ENCODE results near the gene TMEM221. TPM values are rescaled to one million over a fixed set of nuclear protein-coding genes. Genes with fewer than 3 reads are reported as not detected.

Gene TMEM221
- total and polyA plus RNA-seq, 10 donors = 0.03 to 0.20 TPM; not detected in 8

DNA sequence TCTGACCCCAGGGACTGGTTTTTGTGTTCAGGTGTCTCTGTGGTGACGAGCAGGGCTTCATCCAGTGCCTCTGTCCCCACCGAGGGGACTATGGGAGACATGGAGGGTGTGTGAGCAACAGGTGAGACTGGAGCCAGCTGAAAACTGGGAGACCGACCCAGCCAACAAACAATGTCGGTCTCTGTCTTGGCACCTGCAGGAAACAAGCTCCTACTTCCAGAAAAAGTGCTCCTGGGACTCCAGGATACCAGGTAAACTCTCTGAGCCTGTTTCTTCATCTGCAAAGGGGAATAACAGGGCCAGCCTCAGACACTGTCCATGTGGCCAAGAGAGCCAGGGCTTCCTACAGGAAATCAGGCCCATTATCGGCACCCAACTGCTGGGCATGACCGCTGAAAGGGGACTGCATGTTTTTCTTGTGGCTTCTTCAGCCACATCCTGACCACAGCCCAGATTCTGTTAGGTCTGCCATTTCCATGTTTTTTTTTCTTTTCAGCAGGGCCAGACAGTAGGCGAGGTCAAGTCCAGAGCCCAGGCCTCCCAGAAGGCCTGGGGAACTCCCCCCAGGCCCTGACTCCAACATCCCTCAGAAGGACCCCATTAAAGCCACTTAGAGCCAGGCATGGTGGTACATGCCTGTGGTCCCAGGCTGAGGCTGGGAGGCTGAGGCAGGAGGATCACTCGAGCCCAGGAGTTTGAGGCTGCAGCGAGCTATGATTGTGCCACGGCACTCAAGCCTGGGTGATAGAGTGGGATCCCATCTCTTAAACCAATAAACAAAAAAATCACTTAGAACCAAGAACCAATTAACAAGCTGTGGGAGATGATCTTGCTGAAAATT, 42.2 kb downstream of the TMEM221 start:
- TF ChIP-seq POLR2AphosphoS5 (IDR thresholded peaks at IDR 0.05) (peak in 1 of 3 donors; percentile 35), POLR2A (IDR thresholded peaks at IDR 0.05) (no peak)
- TF ChIP-seq, protein P1, sequence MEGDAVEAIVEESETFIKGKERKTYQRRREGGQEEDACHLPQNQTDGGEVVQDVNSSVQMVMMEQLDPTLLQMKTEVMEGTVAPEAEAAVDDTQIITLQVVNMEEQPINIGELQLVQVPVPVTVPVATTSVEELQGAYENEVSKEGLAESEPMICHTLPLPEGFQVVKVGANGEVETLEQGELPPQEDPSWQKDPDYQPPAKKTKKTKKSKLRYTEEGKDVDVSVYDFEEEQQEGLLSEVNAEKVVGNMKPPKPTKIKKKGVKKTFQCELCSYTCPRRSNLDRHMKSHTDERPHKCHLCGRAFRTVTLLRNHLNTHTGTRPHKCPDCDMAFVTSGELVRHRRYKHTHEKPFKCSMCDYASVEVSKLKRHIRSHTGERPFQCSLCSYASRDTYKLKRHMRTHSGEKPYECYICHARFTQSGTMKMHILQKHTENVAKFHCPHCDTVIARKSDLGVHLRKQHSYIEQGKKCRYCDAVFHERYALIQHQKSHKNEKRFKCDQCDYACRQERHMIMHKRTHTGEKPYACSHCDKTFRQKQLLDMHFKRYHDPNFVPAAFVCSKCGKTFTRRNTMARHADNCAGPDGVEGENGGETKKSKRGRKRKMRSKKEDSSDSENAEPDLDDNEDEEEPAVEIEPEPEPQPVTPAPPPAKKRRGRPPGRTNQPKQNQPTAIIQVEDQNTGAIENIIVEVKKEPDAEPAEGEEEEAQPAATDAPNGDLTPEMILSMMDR (IDR thresholded peaks at IDR 0.05 in 8 of 11, conservative IDR thresholded peaks at IDR 0.05 in 3 of 11) = no peak
- no peak for DNase-seq
- peak overlapping the region; percentile 91 to 97 (median 94) for H3K27ac ChIP-seq
- H3K4me1 ChIP-seq = peaks cover 25 to 84% (median 61%) of the 10 kb centered on the region in 6 donors
- intact Hi-C loops (cut with DNase I; ENCODE audit: low total_unique reads) = no loop called here
- H3K4me3 ChIP-seq = peak overlapping the region; percentile 60 to 80 (median 70)
- no peaks in the 10 kb centered on the region for H3K27me3 ChIP-seq (replicated peaks in 1 of 7)
- WGBS, 5 donors = 17 to 21% (median 19%) methylated on average over 9 to 10 of the region's 10 CpGs
- H3K9me3 ChIP-seq = no peaks in the 10 kb centered on the region
- peaks cover 0 to 36% (median 12%) of the 10 kb centered on the region in 6 donors for H3K36me3 ChIP-seq

DNA sequence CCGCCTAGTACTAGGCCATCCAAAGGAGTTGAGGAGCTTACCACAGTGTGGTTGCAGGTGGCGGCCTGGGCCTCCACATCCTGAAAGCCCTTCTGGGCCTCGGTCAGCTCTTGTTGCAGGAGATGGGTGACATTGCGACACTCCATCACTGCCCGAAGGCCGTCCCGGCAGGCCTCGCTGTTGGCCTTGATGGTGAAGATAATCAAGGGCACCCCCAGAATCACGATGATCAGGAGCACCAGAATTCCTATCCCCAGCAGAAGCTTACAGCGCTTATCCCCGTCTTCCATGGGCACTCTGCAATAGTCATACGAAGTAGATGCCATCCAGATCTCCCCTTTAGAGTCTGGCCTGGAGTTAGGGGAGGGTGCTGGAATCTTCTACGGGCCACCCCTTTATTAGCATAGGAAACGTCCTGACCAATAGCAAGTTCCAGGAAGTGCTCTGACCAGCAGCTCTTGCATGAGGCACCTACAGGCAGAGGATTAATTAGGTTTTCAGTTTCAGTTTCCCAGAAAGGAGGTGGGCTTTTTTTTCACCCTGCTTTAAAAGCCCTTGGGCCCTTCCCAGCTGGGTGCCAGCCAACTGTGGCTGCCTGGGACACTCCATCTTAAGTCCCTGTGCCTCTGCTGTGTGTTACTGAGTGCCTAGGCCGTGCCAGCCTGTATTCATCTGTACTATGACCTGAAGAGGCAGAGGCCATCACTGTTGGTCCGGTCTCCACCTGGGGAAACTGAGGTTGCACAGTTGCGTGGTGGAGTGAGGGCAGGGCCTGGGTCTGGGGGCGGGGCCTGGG, 43.0 kb downstream of the TMEM221 start, which contains the start of gene BST2:
Gene BST2 (minus strand): TSS at position 381 of the 796 bp plus-strand sequence. CDS start 55 bp downstream, at position 326.
- Histone ChIP-seq H3K9me3 (no peaks in the 10 kb centered on the region), H3K27ac (peak within 1 kb of the TSS; percentile 91 to 97 (median 94)), H3K36me3 (peaks cover 0 to 40% (median 16%) of the 10 kb centered on the region in 6 donors), H3K27me3 (replicated peaks in 1 of 7) (no peaks in the 10 kb centered on the region), H3K4me3 (peak within 1 kb of the TSS; percentile 60 to 80 (median 70)), H3K4me1 (peaks cover 25 to 81% (median 61%) of the 10 kb centered on the region in 6 donors)
- TF ChIP-seq, protein P1 (IDR thresholded peaks at IDR 0.05 in 8 of 11, conservative IDR thresholded peaks at IDR 0.05 in 3 of 11) = peak in 3 of 11 experiments; percentile 19 to 29 (median 24)
- TF ChIP-seq POLR2A (IDR thresholded peaks at IDR 0.05) = peak in 1 of 3 donors; percentile 42
- TF ChIP-seq POLR2AphosphoS5 (IDR thresholded peaks at IDR 0.05) = peak; percentile 54 to 76 (median 63)
- WGBS, 5 donors = 1 to 8% (median 4%) methylated on average over 14 to 18 of the region's 18 CpGs
- intact Hi-C loops (cut with DNase I; ENCODE audit: low total_unique reads) = no loop called here
- DNase-seq = peak; percentile 86

DNA sequence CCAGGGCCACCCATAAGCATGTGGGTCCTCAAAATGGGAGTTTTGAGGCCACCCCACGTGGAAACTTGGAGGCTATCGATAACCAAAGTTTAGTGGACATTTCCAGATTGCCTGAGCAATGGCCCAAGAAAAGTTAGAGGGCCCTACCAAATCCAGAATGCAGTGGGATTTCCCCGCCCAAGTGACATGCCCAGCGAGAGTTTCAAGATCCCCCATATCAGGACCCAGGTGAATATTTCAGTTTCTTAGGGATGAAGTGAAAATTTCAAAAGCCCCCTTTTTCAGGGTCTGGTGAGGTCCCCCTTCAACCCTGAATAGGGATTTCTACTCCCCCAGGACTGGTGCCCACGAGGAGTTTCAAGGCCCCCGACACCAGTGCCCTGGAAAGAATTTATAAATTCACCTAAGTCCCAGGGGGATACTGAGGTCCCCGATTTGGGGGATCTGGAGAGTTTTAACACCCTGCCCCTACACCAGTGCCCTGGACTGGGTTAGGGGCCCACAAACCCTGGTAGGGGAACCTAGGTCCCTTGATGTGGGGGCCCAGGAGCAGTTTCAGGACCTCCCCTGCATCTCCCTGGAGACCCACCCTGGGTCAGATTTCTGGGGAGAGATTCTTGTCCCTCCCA, 43.7 kb downstream of the TMEM221 start:
- no peak for DNase-seq
- Histone ChIP-seq H3K36me3 (peaks cover 0 to 43% (median 24%) of the 10 kb centered on the region in 6 donors), H3K4me1 (peaks cover 25 to 79% (median 59%) of the 10 kb centered on the region in 6 donors), H3K27me3 (replicated peaks in 1 of 7) (no peaks in the 10 kb centered on the region), H3K27ac (peak overlapping the region; percentile 91 to 97 (median 94)), H3K9me3 (no peaks in the 10 kb centered on the region), H3K4me3 (peak overlapping the region; percentile 60 to 80 (median 70))
- intact Hi-C loops (cut with DNase I; ENCODE audit: low total_unique reads) = no loop called here
- 9 to 34% (median 22%) methylated on average over 7 of the region's 7 CpGs for WGBS, 5 donors
- TF ChIP-seq, protein P1 (IDR thresholded peaks at IDR 0.05 in 8 of 11, conservative IDR thresholded peaks at IDR 0.05 in 3 of 11) = no peak
- TF ChIP-seq POLR2AphosphoS5 (IDR thresholded peaks at IDR 0.05) = no peak
- no peak for TF ChIP-seq POLR2A (IDR thresholded peaks at IDR 0.05)

All from spleen (tissue), 11 donors.